H1 (cell line): ENCODE results near the gene UTP15. TPM values are rescaled to one million over a fixed set of nuclear protein-coding genes. Genes with fewer than 3 reads are reported as not detected.

Experiments used
- CTCF ChIA-PET: fragments of 300-600 bp; sonication (Branson Sonifier 250); formaldehyde crosslinking; loops from one replicate; lab custom pipeline; 2021; ENCODE audit not compliant: partially characterized antibody; lab: Charles Lee
- POLR2A ChIA-PET: fragments of 300-600 bp; sonication (Branson Sonifier 250); formaldehyde crosslinking; loops from one replicate; lab custom pipeline; 2021; ENCODE audit warnings: inconsistent platforms; ENCODE audit not compliant: partially characterized antibody; lab: Charles Lee
- DNase-seq, 2 experiments: peaks; one replicate each; pipeline versions ENCODE4 v3.0.0 to v3.0.0-alpha.2; 2010 to 2022; ENCODE audit warnings: low spot score in 2 of 2, low read depth in 1 of 2, mixed read lengths in 1 of 2
- FAIRE-seq: peaks from 2 replicates; lab custom pipeline; 2011; peaks lifted over from hg19 to GRCh38; lab: Jason Lieb, UNC
- H2AFZ ChIP-seq: 2 replicates; pipeline ENCODE4 v1.8.1; 2012; ENCODE audit warnings: low read length, inconsistent platforms
- H2AK5ac ChIP-seq: 2 replicates; pipeline ENCODE4 v1.6.1; 2013; ENCODE audit warnings: low read depth, low read length
- H2BK120ac ChIP-seq: replicated peaks from 2 replicates; pipeline ENCODE3; 2013; ENCODE audit warnings: low read depth, low read length, inconsistent platforms
- H2BK12ac ChIP-seq: 2 replicates; pipeline ENCODE4 v1.6.1; 2013; ENCODE audit warnings: low read depth, low read length
- H2BK15ac ChIP-seq: 2 replicates; pipeline ENCODE4 v1.6.1; 2013; ENCODE audit warnings: low read length
- H2BK20ac ChIP-seq: 2 replicates; pipeline ENCODE4 v1.6.1; 2013; ENCODE audit warnings: low read length
- H2BK5ac ChIP-seq: 2 replicates; pipeline ENCODE4 v1.6.1; 2013; ENCODE audit warnings: low read depth, low read length
- H3K14ac ChIP-seq: 2 replicates; pipeline ENCODE4 v1.6.1; 2013; ENCODE audit warnings: inconsistent platforms; ENCODE audit not compliant: insufficient read length
- H3K18ac ChIP-seq: 2 replicates; pipeline ENCODE4 v1.6.1; 2013; ENCODE audit warnings: low read length; ENCODE audit errors: extremely low read depth
- H3K23ac ChIP-seq: 2 replicates; pipeline ENCODE4 v1.6.1; 2013; ENCODE audit warnings: inconsistent platforms; ENCODE audit not compliant: insufficient read length
- H3K23me2 ChIP-seq: 2 replicates; pipeline ENCODE4 v1.6.1; 2013; ENCODE audit warnings: low read depth, low read length
- H3K27ac ChIP-seq: 2 replicates; pipeline ENCODE4 v1.6.1; 2011; ENCODE audit warnings: low read depth, low read length, inconsistent platforms
- H3K27me3 ChIP-seq, 4 experiments: replicated peaks in 1 of 4; 1 replicate in 1 of 4; 2 replicates in 3 of 4; pipeline versions ENCODE4 v1.6.1 to v1.8.1; 2011 to 2013; ENCODE audit warnings: low read length in 3 of 4, mild to moderate bottlenecking in 3 of 4, inconsistent platforms in 2 of 4, mixed read lengths in 2 of 4, moderate library complexity in 1 of 4; ENCODE audit not compliant: control insufficient read depth in 3 of 4, insufficient read depth in 3 of 4; ENCODE audit errors: extremely low read depth in 1 of 4
- H3K36me3 ChIP-seq, 4 experiments: 2 replicates each; pipeline versions ENCODE4 v1.6.1 to v1.8.1; 2011 to 2013; ENCODE audit warnings: mild to moderate bottlenecking in 4 of 4, low read length in 3 of 4, moderate library complexity in 2 of 4, control low read depth in 1 of 4, inconsistent platforms in 1 of 4; ENCODE audit not compliant: insufficient read depth in 4 of 4, control insufficient read depth in 2 of 4
- H3K4ac ChIP-seq: replicated peaks from 2 replicates; pipeline ENCODE3; 2013; ENCODE audit warnings: low read length, low read depth, mixed read lengths, inconsistent platforms; ENCODE audit not compliant: insufficient read length
- H3K4me1 ChIP-seq, 4 experiments: replicated peaks in 1 of 4; 1 replicate in 1 of 4; 2 replicates in 3 of 4; pipeline versions ENCODE4 v1.6.1 to v1.8.1; 2011 to 2013; ENCODE audit warnings: low read length in 3 of 4, inconsistent platforms in 2 of 4, mixed read lengths in 1 of 4; ENCODE audit not compliant: insufficient read depth in 4 of 4, control insufficient read depth in 3 of 4
- H3K4me2 ChIP-seq, 2 experiments: 2 replicates each; pipeline versions ENCODE4 v1.6.1 to v1.8.1; 2011 to 2013; ENCODE audit warnings: low read depth in 2 of 2, low read length in 2 of 2, control low read depth in 1 of 2, inconsistent platforms in 1 of 2, mild to moderate bottlenecking in 1 of 2; ENCODE audit not compliant: insufficient read depth in 1 of 2
- H3K4me3 ChIP-seq, 4 experiments: fragments of 200-600, 300-600 bp in 1 of 4; sonication (generic), shearing (Covaris generic), sonication (Bioruptor Twin) in 1 of 4; 2 replicates each; pipeline versions ENCODE4 v1.5.1 to v1.8.1; 2011 to 2016; ENCODE audit warnings: low read length in 4 of 4, low read depth in 3 of 4, control low read depth in 2 of 4, inconsistent platforms in 2 of 4, mild to moderate bottlenecking in 2 of 4, mixed read lengths in 1 of 4, moderate library complexity in 1 of 4; ENCODE audit not compliant: insufficient read depth in 2 of 4; ENCODE audit errors: extremely low read depth in 1 of 4
- H3K56ac ChIP-seq: replicated peaks from 2 replicates; pipeline ENCODE3; 2013; ENCODE audit warnings: low read depth, mild to moderate bottlenecking, mixed read lengths, low read length, inconsistent platforms; ENCODE audit not compliant: insufficient read length
- H3K79me1 ChIP-seq: 2 replicates; pipeline ENCODE4 v1.6.1; 2013; ENCODE audit warnings: low read depth, low read length, control low read depth
- H3K79me2 ChIP-seq, 2 experiments: 2 replicates each; pipeline versions ENCODE4 v1.6.1 to v1.8.1; 2012 to 2013; ENCODE audit warnings: low read length in 2 of 2, mild to moderate bottlenecking in 2 of 2, inconsistent platforms in 1 of 2; ENCODE audit not compliant: insufficient read depth in 2 of 2, control insufficient read depth in 1 of 2
- H3K9ac ChIP-seq, 4 experiments: replicated peaks in 1 of 4; 1 replicate in 1 of 4; 2 replicates in 3 of 4; pipeline versions ENCODE4 v1.6.1 to v1.8.1; 2011 to 2013; ENCODE audit warnings: low read depth in 3 of 4, low read length in 3 of 4, control low read depth in 2 of 4, mild to moderate bottlenecking in 2 of 4, moderate library complexity in 2 of 4, inconsistent platforms in 1 of 4; ENCODE audit errors: extremely low read depth in 1 of 4
- H3K9me3 ChIP-seq, 2 experiments: 2 replicates each; pipeline versions ENCODE4 v1.6.1 to v1.8.1; 2012 to 2013; ENCODE audit warnings: mild to moderate bottlenecking in 2 of 2, moderate library complexity in 2 of 2, control low read depth in 1 of 2, inconsistent platforms in 1 of 2, low read depth in 1 of 2, low read length in 1 of 2, mixed read lengths in 1 of 2; ENCODE audit not compliant: insufficient read depth in 2 of 2
- H4K20me1 ChIP-seq, 2 experiments: replicated peaks in 1 of 2; 2 replicates each; pipeline versions ENCODE3 to v1.8.1; 2011 to 2013; ENCODE audit warnings: inconsistent platforms in 2 of 2, low read length in 2 of 2, mild to moderate bottlenecking in 1 of 2; ENCODE audit not compliant: insufficient read depth in 2 of 2, control insufficient read depth in 1 of 2
- H4K5ac ChIP-seq: 2 replicates; pipeline ENCODE4 v1.6.1; 2013; ENCODE audit warnings: low read length, low read depth, mixed read lengths, inconsistent platforms; ENCODE audit not compliant: insufficient read length
- H4K8ac ChIP-seq: 2 replicates; pipeline ENCODE4 v1.8.0; 2013; ENCODE audit warnings: mild to moderate bottlenecking, moderate library complexity, low read length, inconsistent platforms; ENCODE audit not compliant: insufficient read depth; ENCODE audit errors: extremely low read depth
- H4K91ac ChIP-seq: replicated peaks from 2 replicates; pipeline ENCODE3; 2013; ENCODE audit warnings: low read length, mixed read lengths, inconsistent platforms; ENCODE audit not compliant: insufficient read length
- BCL11A ChIP-seq, 2 experiments: IDR thresholded peaks; one replicate each; pipeline ENCODE4 v1.6.1; 2011; ENCODE audit warnings: low read depth in 2 of 2, low read length in 2 of 2, mild to moderate bottlenecking in 2 of 2
- GABPA ChIP-seq: IDR thresholded peaks from 2 replicates; pipeline ENCODE4 v1.6.1; 2011; ENCODE audit warnings: mild to moderate bottlenecking, low read length, moderate library complexity, borderline replicate concordance; ENCODE audit not compliant: insufficient read depth
- HDAC6 ChIP-seq: IDR thresholded peaks from one replicate; pipeline ENCODE4 v1.7.1; 2012; ENCODE audit warnings: low read depth, mild to moderate bottlenecking, inconsistent platforms, low read length, moderate library complexity
- KDM5A ChIP-seq: fragments of 200-600 bp; IDR thresholded peaks from 2 replicates; pipeline ENCODE4 v1.7.1; 2012; ENCODE audit warnings: mild to moderate bottlenecking, low read length, inconsistent platforms, mixed read lengths
- PHF8 ChIP-seq: fragments of 200-600 bp; sonication (generic); conservative IDR thresholded peaks from 2 replicates; pipeline ENCODE4 v1.7.1; 2012; ENCODE audit warnings: low read depth, mild to moderate bottlenecking, inconsistent platforms, low read length, moderate library complexity
- RAD21 ChIP-seq, 2 experiments: IDR thresholded peaks in 1 of 2; conservative IDR thresholded peaks in 1 of 2; 2 replicates each; pipeline ENCODE4 v1.6.1; 2011; ENCODE audit warnings: low read depth in 2 of 2, low read length in 2 of 2, improper control_type of control experiment in 1 of 2, inconsistent platforms in 1 of 2, mild to moderate bottlenecking in 1 of 2, moderate library complexity in 1 of 2
- RBBP5 ChIP-seq: IDR thresholded peaks from 2 replicates; pipeline ENCODE4 v1.7.1; 2012; ENCODE audit warnings: low read depth, mild to moderate bottlenecking, inconsistent platforms, low read length, moderate library complexity, borderline replicate concordance
- SIN3A ChIP-seq, 2 experiments: IDR thresholded peaks in 1 of 2; conservative IDR thresholded peaks in 1 of 2; 2 replicates each; pipeline ENCODE4 v1.6.1; 2011 to 2012; ENCODE audit warnings: low read length in 2 of 2, improper control_type of control experiment in 1 of 2, low read depth in 1 of 2, mild to moderate bottlenecking in 1 of 2
- SIX5 ChIP-seq: IDR thresholded peaks from 2 replicates; pipeline ENCODE4 v1.6.1; 2011; ENCODE audit warnings: mild to moderate bottlenecking, low read depth, low read length
- SP4 ChIP-seq: IDR thresholded peaks from 2 replicates; pipeline ENCODE4 v1.6.1; 2012; ENCODE audit warnings: low read length, inconsistent platforms
- TBP ChIP-seq: IDR thresholded peaks from 2 replicates; pipeline ENCODE4 v1.6.1; 2011; ENCODE audit warnings: low read depth, low read length, improper control_type of control experiment
- TCF12 ChIP-seq: IDR thresholded peaks from 2 replicates; pipeline ENCODE4 v1.6.1; 2011; ENCODE audit warnings: low read depth, mild to moderate bottlenecking, low read length
- YY1 ChIP-seq: IDR thresholded peaks from 2 replicates; pipeline ENCODE4 v1.6.1; 2011; ENCODE audit warnings: low read depth, mild to moderate bottlenecking, low read length
- polyA plus RNA-seq, 7 experiments: library from polyadenylated mRNA; depleted of rRNA in 3 of 7; stranded (reverse) in 5 of 7; unstranded in 2 of 7; fragments of >200 nt in 5 of 7; fragments of 200-250 nt in 2 of 7; gene quantifications; 1 replicate in 5 of 7; 2 replicates in 1 of 7; 4 replicates in 1 of 7; pipeline versions ENCODE4 v1.2.1 to v1.2.3, GENCODE V29; 2011 to 2013; ENCODE audit warnings: missing spikeins in 2 of 7, mixed read lengths in 2 of 7
- total RNA-seq: library from RNA; stranded (reverse); fragmentation: NEBNext Ultra II Directional; extraction: Animal tissue kit (Norgen Biotek cat#: 25700); gene quantifications from 2 replicates; pipeline ENCODE4 v1.2.1, GENCODE V29; 2021

The UTP15 gene
- total and polyA plus RNA-seq, 2 of the 8 experiments (the other 6 are each of a cell fraction or from before 2014, with no cell fraction given), result 14.3 to 33.6 TPM

DNA sequence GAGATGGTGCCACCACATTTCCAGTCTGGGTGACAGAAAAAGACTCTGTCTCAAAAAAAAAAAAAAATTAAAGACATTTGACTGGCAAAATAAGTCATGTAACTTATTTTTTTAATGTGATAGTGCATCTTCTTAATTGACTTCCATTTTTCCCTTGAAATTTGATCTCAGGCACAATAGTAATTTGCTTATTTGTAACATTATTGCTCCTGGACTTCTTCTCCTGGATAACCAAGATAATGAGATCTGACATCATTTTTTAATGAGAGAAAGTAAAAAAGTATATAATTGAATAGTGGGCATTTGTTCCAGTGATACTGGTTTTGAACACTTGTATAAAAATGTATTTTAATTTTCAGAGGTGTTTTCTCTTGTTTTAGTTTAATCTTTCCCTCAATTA lies 63.9 kb downstream of the UTP15 start:
- H3K9me3 ChIP-seq, result no peaks in the 10 kb centered on the region
- H4K91ac ChIP-seq, result no peak overlapping the region
- H2BK15ac ChIP-seq, result no peak overlapping the region
- H2BK12ac ChIP-seq, result no peak overlapping the region
- no peak overlapping the region for H3K56ac ChIP-seq
- ChIA-PET CTCF (interaction anchor here (0.8 kb wide), 1 partner anchor 23 kb away, joined by 3 read pairs; no protein-coding TSS in a partner anchor), POLR2A (no interaction called here)
- no peak overlapping the region for H3K4ac ChIP-seq
- no peaks in the 10 kb centered on the region for H3K79me2 ChIP-seq
- no peaks in the 10 kb centered on the region for H4K20me1 ChIP-seq
- peaks cover 6% of the 10 kb centered on the region; the same call in 1 of the 2 replicates for H3K23me2 ChIP-seq
- TF ChIP-seq YY1, result no peak
- no peak for TF ChIP-seq SIX5
- TF ChIP-seq TCF12, result no peak
- TF ChIP-seq SP4, result no peak
- no peak for TF ChIP-seq KDM5A
- no peak for TF ChIP-seq RAD21 (IDR thresholded peaks at IDR 0.05 in 1 of 2, conservative IDR thresholded peaks at IDR 0.05 in 1 of 2; ENCODE audit: low read depth in 2 of 2, low read length in 2 of 2)
- TF ChIP-seq SIN3A (conservative IDR thresholded peaks at IDR 0.05 in 1 of 2, IDR thresholded peaks at IDR 0.05 in 1 of 2; ENCODE audit: low read depth in 1 of 2, low read length in 2 of 2), result no peak
- no peak for TF ChIP-seq TBP
- no peak for TF ChIP-seq HDAC6
- no peak for TF ChIP-seq PHF8
- TF ChIP-seq BCL11A (IDR thresholded peaks at IDR 0.05; ENCODE audit: low read depth in 2 of 2, low read length in 2 of 2), result no peak
- no peak for TF ChIP-seq GABPA
- no peak for TF ChIP-seq RBBP5
- H3K36me3 ChIP-seq, result no peaks in the 10 kb centered on the region
- H2AFZ ChIP-seq, result no peak overlapping the region
- H2AK5ac ChIP-seq, result no peak overlapping the region
- no peak overlapping the region for H2BK5ac ChIP-seq
- no peak overlapping the region for H3K4me2 ChIP-seq
- H3K4me1 ChIP-seq, result peaks cover 0 to 11% (median 1%) of the 10 kb centered on the region in 4 experiments; a peak in 2 of 7 replicates
- no peak overlapping the region for H3K4me3 ChIP-seq
- H3K79me1 ChIP-seq, result no peaks in the 10 kb centered on the region
- no peak overlapping the region for H3K27ac ChIP-seq
- H3K14ac ChIP-seq, result no peak overlapping the region
- H4K8ac ChIP-seq, result no peak overlapping the region
- no peak overlapping the region for H3K23ac ChIP-seq
- no peak overlapping the region for H4K5ac ChIP-seq
- H2BK20ac ChIP-seq, result no peak overlapping the region
- peaks cover 8 to 20% (median 14%) of the 10 kb centered on the region in 4 experiments for H3K27me3 ChIP-seq
- H3K18ac ChIP-seq, result no peak overlapping the region
- DNase-seq (no peak), FAIRE-seq (no peak)
- H3K9ac ChIP-seq, result no peak overlapping the region
- no peak overlapping the region for H2BK120ac ChIP-seq
